ENCODE measurements around the gene FAXC. TPM values are rescaled to one million over a fixed set of nuclear protein-coding genes. Genes with fewer than 3 reads are reported as not detected.

The FAXC gene
- total RNA-seq, 2 experiments from 2014 or later, result not detected

DNA sequence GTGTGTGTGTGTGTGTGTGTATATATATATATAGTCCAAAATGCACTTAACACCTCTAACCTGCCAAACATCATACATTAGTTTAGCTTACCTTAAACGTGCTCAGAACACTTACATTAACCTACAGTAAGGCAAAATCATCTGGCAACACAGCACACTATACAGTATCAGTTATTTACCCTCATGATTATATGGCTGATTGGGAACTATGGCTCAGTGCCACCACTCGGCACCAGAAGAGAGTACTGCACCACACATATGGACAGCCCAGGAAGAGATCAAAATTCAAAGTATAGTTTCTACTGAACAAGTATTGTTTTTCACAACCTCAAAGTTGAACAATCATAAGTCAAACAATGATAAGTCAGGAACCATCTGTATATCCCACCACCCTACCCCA lies 59.8 kb downstream of the FAXC start:
- Mint-ChIP-seq H3K9me3 (no peaks in the 10 kb centered on the region), H3K4me1 (ENCODE audit: low read depth) (no peaks in the 10 kb centered on the region), H3K27ac (no peak overlapping the region), H3K36me3 (ENCODE audit: low read depth) (no peaks in the 10 kb centered on the region), H3K27me3 (peaks cover 15% of the 10 kb centered on the region), H3K4me3 (no peak overlapping the region)
- ChIA-PET CTCF (no interaction called here), POLR2A (no interaction called here)
- ATAC-seq (ENCODE audit: poor library complexity) (no peak), DNase-seq (no peak)
- no peaks in the 10 kb centered on the region for H3K36me3 ChIP-seq (ENCODE audit: insufficient read depth, low read length)
- intact Hi-C loops (cut with DNase I, micrococcal nuclease), result no loop called here
- H3K27ac ChIP-seq (ENCODE audit: low read depth in 1 of 2, low read length in 2 of 2), result no peak overlapping the region
- H3K4me1 ChIP-seq (ENCODE audit: insufficient read depth, low read length), result no peaks in the 10 kb centered on the region
- TF ChIP-seq, protein P1, sequence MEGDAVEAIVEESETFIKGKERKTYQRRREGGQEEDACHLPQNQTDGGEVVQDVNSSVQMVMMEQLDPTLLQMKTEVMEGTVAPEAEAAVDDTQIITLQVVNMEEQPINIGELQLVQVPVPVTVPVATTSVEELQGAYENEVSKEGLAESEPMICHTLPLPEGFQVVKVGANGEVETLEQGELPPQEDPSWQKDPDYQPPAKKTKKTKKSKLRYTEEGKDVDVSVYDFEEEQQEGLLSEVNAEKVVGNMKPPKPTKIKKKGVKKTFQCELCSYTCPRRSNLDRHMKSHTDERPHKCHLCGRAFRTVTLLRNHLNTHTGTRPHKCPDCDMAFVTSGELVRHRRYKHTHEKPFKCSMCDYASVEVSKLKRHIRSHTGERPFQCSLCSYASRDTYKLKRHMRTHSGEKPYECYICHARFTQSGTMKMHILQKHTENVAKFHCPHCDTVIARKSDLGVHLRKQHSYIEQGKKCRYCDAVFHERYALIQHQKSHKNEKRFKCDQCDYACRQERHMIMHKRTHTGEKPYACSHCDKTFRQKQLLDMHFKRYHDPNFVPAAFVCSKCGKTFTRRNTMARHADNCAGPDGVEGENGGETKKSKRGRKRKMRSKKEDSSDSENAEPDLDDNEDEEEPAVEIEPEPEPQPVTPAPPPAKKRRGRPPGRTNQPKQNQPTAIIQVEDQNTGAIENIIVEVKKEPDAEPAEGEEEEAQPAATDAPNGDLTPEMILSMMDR (IDR thresholded peaks at IDR 0.05), result no peak
- no peak overlapping the region for H3K4me3 ChIP-seq (ENCODE audit: low read length)
- H3K9me3 ChIP-seq (ENCODE audit: control insufficient read depth in 1 of 2, insufficient read depth in 1 of 2, low read length in 2 of 2), result no peaks in the 10 kb centered on the region
- peaks cover 0 to 4% of the 10 kb centered on the region in 2 experiments for H3K27me3 ChIP-seq (ENCODE audit: control insufficient read depth in 1 of 2, insufficient read depth in 2 of 2, low read length in 2 of 2)

DNA sequence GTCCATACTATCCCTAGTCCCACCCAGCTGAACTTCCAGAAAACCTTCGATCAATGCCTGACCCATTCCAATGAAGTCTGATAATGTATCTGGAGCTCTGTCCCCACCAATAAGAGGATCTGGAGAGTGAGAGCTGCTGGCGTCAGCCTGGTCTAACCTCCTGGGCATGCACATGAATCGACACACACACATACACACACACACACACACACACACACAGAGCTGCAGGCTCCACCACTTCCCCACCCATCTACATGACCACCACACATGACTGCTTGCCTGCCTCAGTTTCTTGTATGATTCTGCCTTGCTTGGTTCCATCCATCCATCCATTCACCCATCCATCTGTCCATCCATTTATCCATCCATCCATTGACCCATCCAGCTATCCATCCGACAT lies 60.8 kb downstream of the FAXC start:
- H3K4me3 Mint-ChIP-seq, result no peak overlapping the region
- DNase-seq (no peak), ATAC-seq (ENCODE audit: poor library complexity) (no peak)
- H3K27me3 Mint-ChIP-seq, result peaks cover 12% of the 10 kb centered on the region
- H3K4me1 Mint-ChIP-seq (ENCODE audit: low read depth), result no peaks in the 10 kb centered on the region
- Histone ChIP-seq H3K36me3 (ENCODE audit: insufficient read depth, low read length) (no peaks in the 10 kb centered on the region), H3K4me3 (ENCODE audit: low read length) (no peak overlapping the region), H3K4me1 (ENCODE audit: insufficient read depth, low read length) (no peaks in the 10 kb centered on the region), H3K27me3 (ENCODE audit: control insufficient read depth in 1 of 2, insufficient read depth in 2 of 2, low read length in 2 of 2) (no peaks in the 10 kb centered on the region), H3K27ac (ENCODE audit: low read depth in 1 of 2, low read length in 2 of 2) (no peak overlapping the region), H3K9me3 (ENCODE audit: control insufficient read depth in 1 of 2, insufficient read depth in 1 of 2, low read length in 2 of 2) (no peaks in the 10 kb centered on the region)
- TF ChIP-seq, protein P1 (IDR thresholded peaks at IDR 0.05), result no peak
- H3K27ac Mint-ChIP-seq, result no peak overlapping the region
- no peaks in the 10 kb centered on the region for H3K9me3 Mint-ChIP-seq
- ChIA-PET CTCF (no interaction called here), POLR2A (no interaction called here)
- no peaks in the 10 kb centered on the region for H3K36me3 Mint-ChIP-seq (ENCODE audit: low read depth)
- intact Hi-C loops (cut with DNase I, micrococcal nuclease), result no loop called here

DNA sequence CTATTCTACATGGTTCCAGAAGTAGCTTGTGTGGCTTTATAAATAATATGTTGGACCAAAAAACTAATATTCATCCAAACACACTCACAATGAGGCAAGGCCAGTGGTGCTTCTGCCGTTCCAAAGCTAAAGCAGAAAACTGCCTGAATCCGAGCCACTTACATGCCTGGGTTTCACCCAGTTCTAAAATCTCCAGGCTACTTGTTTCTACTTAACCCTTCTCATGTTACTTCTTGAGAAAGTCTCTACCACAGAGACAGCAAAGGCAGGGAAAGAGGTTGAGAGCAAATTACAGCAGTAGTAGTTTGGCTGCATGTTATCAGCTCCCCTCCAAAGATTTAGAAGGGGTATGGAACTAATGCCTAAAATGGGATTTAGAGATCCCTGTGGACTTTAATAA lies 62.0 kb downstream of the FAXC start:
- H3K36me3 ChIP-seq (ENCODE audit: insufficient read depth, low read length), result no peaks in the 10 kb centered on the region
- Mint-ChIP-seq H3K27me3 (peaks cover 7% of the 10 kb centered on the region), H3K9me3 (no peaks in the 10 kb centered on the region), H3K4me3 (no peak overlapping the region), H3K36me3 (ENCODE audit: low read depth) (no peaks in the 10 kb centered on the region), H3K4me1 (ENCODE audit: low read depth) (no peaks in the 10 kb centered on the region), H3K27ac (no peak overlapping the region)
- CTCF ChIA-PET, result no interaction called here
- H3K9me3 ChIP-seq (ENCODE audit: control insufficient read depth in 1 of 2, insufficient read depth in 1 of 2, low read length in 2 of 2), result no peaks in the 10 kb centered on the region
- ATAC-seq (ENCODE audit: poor library complexity) (no peak), DNase-seq (no peak)
- H3K4me3 ChIP-seq (ENCODE audit: low read length), result no peak overlapping the region
- no peaks in the 10 kb centered on the region for H3K4me1 ChIP-seq (ENCODE audit: insufficient read depth, low read length)
- intact Hi-C loops (cut with DNase I, micrococcal nuclease), result no loop called here
- no peak overlapping the region for H3K27ac ChIP-seq (ENCODE audit: low read depth in 1 of 2, low read length in 2 of 2)
- TF ChIP-seq, protein P1 (IDR thresholded peaks at IDR 0.05), result no peak
- H3K27me3 ChIP-seq (ENCODE audit: control insufficient read depth in 1 of 2, insufficient read depth in 2 of 2, low read length in 2 of 2), result no peaks in the 10 kb centered on the region
- POLR2A ChIA-PET, result no interaction called here
